Dermis lymphatic vessel endothelial cell (primary cell): ENCODE data around the gene SFRP2. TPM values are rescaled to one million over a fixed set of nuclear protein-coding genes. Genes with fewer than 3 reads are reported as not detected.

Experiments used
- total RNA-seq: library from RNA; depleted of rRNA; stranded (reverse); fragments of >200 nt; gene quantifications from 2 replicates; pipeline ENCODE4 v1.2.1, GENCODE V29; 2014

Gene SFRP2
- not detected in 2 replicates for total RNA-seq

GRCh38 chr4:153788413-153789276 is at the start of gene SFRP2:
Gene SFRP2 (minus strand): TSS chr4:153789083. CDS start chr4:153788835, 248 bp downstream.

GRCh38 chr4:153759407-153760316 is 29.2 kb downstream of the SFRP2 start, which contains the start of gene RNF175:
Gene RNF175 (minus strand): TSS chr4:153760024. CDS start chr4:153759862, 162 bp downstream.

Other genes starting within 250 kb of the SFRP2 start
- 0.09 and 0.43 TPM in 2 replicates for gene TLR2, start 104.8 kb downstream of the SFRP2 start, total RNA-seq
- 0.09 and 0.33 TPM in 2 replicates for gene RNF175, start 29.1 kb downstream of the SFRP2 start, total RNA-seq